GM13976 (cell line): ENCODE measurements around the gene WNK1.
"Not testable (repeated sequence)": the region's sequence is repeated elsewhere in the genome, so short reads cannot be mapped to it uniquely, and the experiment has no call there.

Source experiments
- DNase-seq: peaks from one replicate; pipeline ENCODE4 v3.0.0; 2012; ENCODE audit warnings: low spot score
- in situ Hi-C: fragments of 300-500 bp; cut with MboI; formaldehyde crosslinking; loops from one replicate; pipeline ENCODE4 v1.12.0; 2022; ENCODE audit warnings: low sequenced_read_pairs, mixed read lengths, inconsistent platforms; ENCODE audit not compliant: unreplicated experiment
- TF ChIP-seq, protein P1 (sequence below): IDR thresholded peaks from 2 replicates; pipeline ENCODE4 v1.5.1; 2012; ENCODE audit warnings: borderline replicate concordance, mild to moderate bottlenecking; ENCODE audit not compliant: insufficient read depth; ENCODE audit errors: extremely low read depth, missing control alignments, control extremely low read depth

Gene WNK1

DNA sequence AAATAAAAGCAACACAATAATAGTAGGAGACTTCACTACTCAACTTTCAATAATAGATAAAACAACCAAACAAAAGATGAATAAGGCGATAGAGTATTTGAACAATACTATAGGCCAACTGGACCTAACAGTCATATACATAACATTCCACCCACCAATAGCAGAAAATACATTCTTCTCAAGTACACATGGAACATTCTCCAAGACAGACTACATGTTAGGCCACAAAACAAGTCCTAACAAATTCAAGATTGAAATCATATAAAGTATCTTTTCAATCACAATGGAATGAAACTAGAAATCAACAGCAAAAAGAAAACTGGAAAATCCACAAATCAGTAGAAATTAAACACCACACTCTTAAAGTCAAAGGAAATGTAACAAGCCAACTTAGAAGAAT lies 168.3 kb downstream of the WNK1 start:
- TF ChIP-seq, protein P1, sequence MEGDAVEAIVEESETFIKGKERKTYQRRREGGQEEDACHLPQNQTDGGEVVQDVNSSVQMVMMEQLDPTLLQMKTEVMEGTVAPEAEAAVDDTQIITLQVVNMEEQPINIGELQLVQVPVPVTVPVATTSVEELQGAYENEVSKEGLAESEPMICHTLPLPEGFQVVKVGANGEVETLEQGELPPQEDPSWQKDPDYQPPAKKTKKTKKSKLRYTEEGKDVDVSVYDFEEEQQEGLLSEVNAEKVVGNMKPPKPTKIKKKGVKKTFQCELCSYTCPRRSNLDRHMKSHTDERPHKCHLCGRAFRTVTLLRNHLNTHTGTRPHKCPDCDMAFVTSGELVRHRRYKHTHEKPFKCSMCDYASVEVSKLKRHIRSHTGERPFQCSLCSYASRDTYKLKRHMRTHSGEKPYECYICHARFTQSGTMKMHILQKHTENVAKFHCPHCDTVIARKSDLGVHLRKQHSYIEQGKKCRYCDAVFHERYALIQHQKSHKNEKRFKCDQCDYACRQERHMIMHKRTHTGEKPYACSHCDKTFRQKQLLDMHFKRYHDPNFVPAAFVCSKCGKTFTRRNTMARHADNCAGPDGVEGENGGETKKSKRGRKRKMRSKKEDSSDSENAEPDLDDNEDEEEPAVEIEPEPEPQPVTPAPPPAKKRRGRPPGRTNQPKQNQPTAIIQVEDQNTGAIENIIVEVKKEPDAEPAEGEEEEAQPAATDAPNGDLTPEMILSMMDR: no peak
- in situ Hi-C loops: no loop called here

DNA sequence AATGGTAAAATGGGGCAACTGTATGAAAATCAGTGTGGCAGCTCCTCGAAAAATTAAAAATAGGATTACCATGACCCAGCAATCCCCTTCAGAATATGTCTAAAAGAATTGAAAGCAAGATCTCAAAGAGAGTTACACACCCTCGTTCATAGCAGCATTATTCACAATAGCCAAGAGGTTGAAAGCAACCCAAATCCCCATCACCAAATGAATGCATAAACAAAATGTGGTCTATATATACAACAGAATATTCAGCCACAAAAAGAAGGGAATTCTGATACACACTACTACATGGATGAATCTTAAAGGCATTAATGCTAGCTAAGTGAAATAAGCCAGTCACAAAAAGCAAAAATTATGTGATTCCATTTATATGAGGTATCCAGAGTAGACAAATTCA lies 169.9 kb downstream of the WNK1 start:
- DNase-seq: no peak
- TF ChIP-seq, protein P1: no peak
- in situ Hi-C loops: no loop called here

More for the DNA sequence above, 168.3 kb downstream of the WNK1 start:
- no peak for DNase-seq

DNA sequence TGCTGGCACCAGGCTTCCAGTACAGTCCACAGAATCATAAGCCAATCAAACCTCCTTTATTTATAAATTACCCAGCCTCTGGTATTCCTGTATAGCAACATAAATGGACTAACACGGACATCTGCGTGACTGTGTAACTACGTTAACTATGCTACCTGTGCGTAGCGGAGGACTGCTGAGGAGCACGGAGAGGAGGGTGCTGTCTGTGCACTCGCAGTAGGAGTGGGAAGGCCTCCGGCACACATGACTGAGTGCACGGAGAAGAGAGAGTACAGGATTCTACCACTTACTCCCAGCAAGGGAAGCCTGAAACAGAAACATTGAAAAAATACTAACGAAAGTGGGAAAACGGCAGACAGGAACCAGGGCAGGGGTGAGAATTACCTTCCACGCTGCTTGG lies 174.3 kb downstream of the WNK1 start:
- TF ChIP-seq, protein P1: no peak
- in situ Hi-C loops: no loop called here
- no peak for DNase-seq

DNA sequence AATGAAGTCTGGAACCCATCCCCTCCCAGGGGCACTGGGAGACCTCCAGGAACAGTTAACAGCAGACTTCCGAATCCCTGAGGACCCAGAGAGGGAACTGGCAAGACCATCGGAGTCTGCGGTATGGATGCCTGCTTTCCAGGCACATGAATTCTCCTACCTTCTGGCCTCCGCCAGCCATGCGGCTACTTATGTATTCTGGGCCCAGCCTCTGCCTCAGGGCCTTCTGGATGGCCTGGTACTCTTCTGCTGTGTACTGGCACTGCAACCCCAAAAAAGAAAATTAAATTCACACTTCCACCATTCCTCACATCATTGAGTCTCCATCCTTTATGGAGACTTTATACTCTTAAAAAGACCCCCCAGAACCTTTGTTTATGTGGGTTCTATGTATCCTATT lies 178.7 kb downstream of the WNK1 start:
- DNase-seq: no peak
- in situ Hi-C loops: no loop called here
- TF ChIP-seq, protein P1: no peak

DNA sequence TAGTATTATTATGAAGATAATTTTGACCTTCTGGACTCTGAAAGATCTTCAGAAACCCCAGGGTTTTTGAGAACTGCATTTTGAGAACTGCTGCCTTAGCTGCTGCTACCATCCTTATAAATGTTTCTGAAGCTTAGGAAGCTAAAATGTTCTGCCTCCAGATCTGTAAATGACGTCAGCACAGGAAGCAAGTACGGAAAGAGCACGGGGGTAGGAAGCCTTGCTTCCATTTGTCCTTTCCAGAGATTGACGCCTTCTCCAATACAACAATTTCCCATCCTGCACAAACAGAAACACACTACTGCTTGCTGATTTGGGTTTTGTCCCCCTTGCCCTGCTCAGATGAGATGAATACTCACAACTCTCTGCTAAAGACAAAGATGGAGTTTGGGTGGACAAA lies 179.2 kb downstream of the WNK1 start:
- DNase-seq: no peak
- TF ChIP-seq, protein P1: no peak

DNA sequence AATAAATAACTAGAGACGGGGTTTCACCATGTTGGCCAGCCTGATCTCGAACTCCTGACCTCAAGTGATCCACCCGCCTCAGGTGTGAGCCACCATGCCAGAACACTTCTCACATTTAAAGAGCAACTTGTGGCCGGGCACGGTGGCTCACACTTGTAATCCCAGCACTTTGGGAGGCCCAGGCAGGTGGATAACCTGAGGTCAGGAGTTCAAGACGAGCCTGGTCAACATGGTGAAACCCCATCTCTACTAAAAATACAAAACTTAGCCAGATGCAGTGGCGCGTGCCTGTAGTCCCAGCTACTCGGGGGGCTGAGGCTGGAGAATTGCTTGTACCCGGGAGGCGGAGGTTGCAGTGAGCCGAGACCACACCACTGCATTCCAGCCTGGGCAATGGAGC lies 183.5 kb downstream of the WNK1 start:
- in situ Hi-C loops, DNase-seq: not testable (repeated sequence)

More for the DNA sequence above, 179.2 kb downstream of the WNK1 start:
- in situ Hi-C loops: no loop called here

DNA sequence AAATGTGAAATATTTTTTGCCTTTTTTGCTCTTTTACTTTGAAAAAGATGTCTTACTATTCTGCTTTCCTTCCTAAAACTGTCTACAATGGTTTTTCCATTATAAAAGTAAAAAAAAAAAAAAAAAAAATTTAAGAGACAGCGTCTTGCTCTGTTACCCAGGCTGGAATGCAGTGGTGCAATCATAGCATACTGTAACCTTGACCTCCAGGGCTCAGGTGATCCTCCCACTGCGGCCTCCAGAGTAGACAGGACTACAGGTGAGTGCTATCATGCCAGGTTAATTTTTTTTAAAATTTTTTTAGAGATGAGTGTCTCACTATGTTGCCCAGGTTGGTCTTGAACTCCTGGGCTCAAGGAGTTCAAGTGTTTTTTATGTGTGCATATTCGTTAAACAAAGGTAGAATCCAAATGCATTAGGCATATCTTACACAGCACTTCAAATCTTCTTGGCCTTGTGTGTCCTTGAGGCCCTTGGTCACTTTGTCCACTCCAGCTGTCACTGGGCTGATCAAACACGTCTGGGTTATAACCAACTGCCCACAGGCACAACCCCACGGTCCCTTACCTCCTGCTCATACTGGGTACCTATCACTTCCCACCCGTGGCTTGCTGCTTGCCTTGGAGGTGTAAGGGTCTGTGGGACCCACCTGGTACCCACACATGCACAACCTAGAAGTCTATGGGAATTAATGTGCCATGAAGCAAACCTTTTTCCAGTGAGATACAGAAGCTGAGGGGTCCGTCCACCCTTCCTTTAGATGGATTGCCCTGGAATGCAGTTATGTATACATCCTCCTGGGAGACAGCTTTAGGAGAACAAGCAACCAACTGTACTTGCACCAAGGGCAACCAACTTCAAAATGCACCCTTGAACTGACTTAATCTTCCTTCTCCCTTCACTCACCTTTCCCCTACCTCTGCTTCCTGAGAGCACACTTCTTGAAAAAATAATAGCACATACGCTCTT lies 184.3 kb downstream of the WNK1 start:
- DNase-seq: no peak
- in situ Hi-C loops: no loop called here
- TF ChIP-seq, protein P1: no peak
